Aorta (tissue), 5 donors: ENCODE results near the gene STK32A. TPM values are rescaled to one million over a fixed set of nuclear protein-coding genes. Genes with fewer than 3 reads are reported as not detected.
"Not testable (repeated sequence)": the region's sequence is repeated elsewhere in the genome, so short reads cannot be mapped to it uniquely, and the experiment has no call there.

Source experiments
- ATAC-seq: fragments of 200-7000 bp; cut with Tn5 transposase; one replicate; pipeline ENCODE4 v1.9.1; 2022; ENCODE audit warnings: moderate library complexity; ENCODE audit not compliant: low FRiP score
- DNase-seq, 2 donors: peaks; one replicate each; pipeline ENCODE4 v3.0.0-alpha.2; 2020
- H3K27ac ChIP-seq, 2 donors: one replicate each; pipeline ENCODE4 v1.5.1; 2013; ENCODE audit warnings: low read length in 2 of 2, mild to moderate bottlenecking in 2 of 2, moderate library complexity in 2 of 2, control low read depth in 1 of 2, inconsistent platforms in 1 of 2, low read depth in 1 of 2
- H3K27me3 ChIP-seq, 2 donors: one replicate each; pipeline ENCODE4 v1.6.1; 2013; ENCODE audit warnings: control low read depth in 1 of 2, low read length in 1 of 2, mild to moderate bottlenecking in 1 of 2, moderate library complexity in 1 of 2; ENCODE audit not compliant: insufficient read depth in 2 of 2, control insufficient read depth in 1 of 2
- H3K36me3 ChIP-seq, 2 donors: one replicate each; pipeline ENCODE4 v1.6.1; 2013; ENCODE audit warnings: control low read depth in 1 of 2, low read length in 1 of 2, mild to moderate bottlenecking in 1 of 2; ENCODE audit not compliant: insufficient read depth in 2 of 2, control insufficient read depth in 1 of 2
- H3K4me1 ChIP-seq, 2 donors: one replicate each; pipeline ENCODE4 v1.6.1; 2013; ENCODE audit warnings: low read length in 2 of 2, control low read depth in 1 of 2, mild to moderate bottlenecking in 1 of 2, moderate library complexity in 1 of 2; ENCODE audit not compliant: insufficient read depth in 2 of 2, control insufficient read depth in 1 of 2
- H3K4me3 ChIP-seq, 2 donors: one replicate each; pipeline ENCODE4 v1.5.1; 2013; ENCODE audit warnings: low read length in 2 of 2, control low read depth in 1 of 2, mild to moderate bottlenecking in 1 of 2
- H3K9me3 ChIP-seq: one replicate; pipeline ENCODE4 v1.6.1; 2013; ENCODE audit warnings: mild to moderate bottlenecking, low read length; ENCODE audit not compliant: control insufficient read depth
- WGBS, 2 donors: extraction: QIAGEN DNeasy Blood & Tissue Kit; methylation state at CpG; one replicate each; pipeline ENCODE4 v1.1.7; 2013; 5-methylcytosine and 5-hydroxymethylcytosine counted together
- intact Hi-C, 2 donors: fragments of 100-400 bp; cut with DNase I; formaldehyde crosslinking; loops; one replicate each; pipeline versions ENCODE4 v1.14.2 to v1.15.0; 2022
- polyA plus RNA-seq, 2 donors: library from polyadenylated mRNA; stranded (reverse); fragments of 200-250 nt; gene quantifications; one replicate each; pipeline ENCODE4 v1.2.3, GENCODE V29; 2013
- total RNA-seq, 2 donors: library from RNA; stranded (reverse); fragmentation: NEBNext Ultra II Directional; extraction: Animal tissue kit (Norgen Biotek cat#: 25700); gene quantifications; one replicate each; pipeline ENCODE4 v1.2.1, GENCODE V29; 2021
- donor health status: healthy with polysubstance abuse.
- donor health status: Bipolar disorder and iron deficiency.
- donor health status: DM: no; HTN: no; CAD: no.
- donor health status: DM: no; HTN: no; CAD: no.
- donor health status: DM: yes; HTN: yes; CAD: no.

The STK32A gene
- total and polyA plus RNA-seq, 4 donors, result 3.4 to 14.5 (median 5.5) TPM

DNA sequence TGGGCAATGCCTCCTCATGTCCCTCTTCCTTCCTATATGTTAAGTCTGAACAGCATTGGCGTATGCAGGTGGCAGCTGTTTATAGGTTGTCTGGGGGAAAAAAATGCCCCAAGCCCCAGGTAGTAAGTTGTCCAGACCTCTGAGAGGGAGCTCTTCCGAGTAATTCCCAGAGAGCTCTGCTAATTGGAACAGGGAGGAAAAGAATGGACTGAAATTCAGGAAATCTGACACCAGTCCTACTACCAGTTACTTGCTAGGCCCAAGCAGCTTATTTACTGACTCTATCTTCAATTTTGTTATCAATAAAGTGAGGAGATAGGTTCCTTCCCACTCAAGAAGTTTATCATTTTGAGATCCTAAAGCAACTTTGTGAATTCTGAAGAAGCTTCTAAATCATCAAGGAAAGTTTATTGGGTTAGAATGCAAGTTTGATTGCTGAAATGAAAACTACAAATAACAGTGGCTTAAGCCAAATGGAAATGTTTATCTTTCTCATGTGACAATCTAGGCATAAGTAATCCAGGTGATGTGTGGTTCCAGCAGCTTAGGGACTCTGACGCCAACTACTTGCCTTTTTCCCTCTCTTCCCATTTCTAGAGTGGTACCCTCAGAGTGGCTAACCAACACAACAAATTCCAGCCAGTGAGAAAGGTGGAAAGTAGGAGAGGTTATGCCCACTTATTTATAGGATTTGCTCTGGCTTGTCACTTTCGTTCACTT is 5.6 kb downstream of the STK32A start:
- no peaks in the 10 kb centered on the region for H3K36me3 ChIP-seq
- no peaks in the 10 kb centered on the region for H3K9me3 ChIP-seq
- no peak overlapping the region for H3K27ac ChIP-seq
- no peak for DNase-seq
- H3K4me3 ChIP-seq, result no peak overlapping the region
- intact Hi-C loops, result no loop called here
- no peaks in the 10 kb centered on the region for H3K27me3 ChIP-seq
- H3K4me1 ChIP-seq, result peaks cover 0 to 1% of the 10 kb centered on the region in 2 donors
- WGBS, 2 donors, result 95 to 96% methylated on average over 4 of the region's 4 CpGs
- no peak for ATAC-seq

GRCh38 chr5:147243238-147243637 is 8.4 kb downstream of the STK32A start:
- H3K4me1 ChIP-seq, intact Hi-C loops, H3K36me3 ChIP-seq, ATAC-seq, H3K27ac ChIP-seq, H3K4me3 ChIP-seq, H3K27me3 ChIP-seq, H3K9me3 ChIP-seq, DNase-seq: not testable (repeated sequence)
- WGBS, 2 donors, result 94 to 98% methylated on average over 2 to 6 of the region's 6 CpGs

GRCh38 chr5:147245381-147246165 is 10.7 kb downstream of the STK32A start:
- intact Hi-C loops, result no loop called here
- H3K4me1 ChIP-seq, result no peaks in the 10 kb centered on the region
- 36 to 47% methylated on average over 3 of the region's 3 CpGs for WGBS, 2 donors
- H3K9me3 ChIP-seq, result no peaks in the 10 kb centered on the region
- DNase-seq (no peak), ATAC-seq (peak; percentile 73)
- no peak overlapping the region for H3K27ac ChIP-seq
- H3K4me3 ChIP-seq, result no peak overlapping the region
- H3K36me3 ChIP-seq, result no peaks in the 10 kb centered on the region
- no peaks in the 10 kb centered on the region for H3K27me3 ChIP-seq

DNA sequence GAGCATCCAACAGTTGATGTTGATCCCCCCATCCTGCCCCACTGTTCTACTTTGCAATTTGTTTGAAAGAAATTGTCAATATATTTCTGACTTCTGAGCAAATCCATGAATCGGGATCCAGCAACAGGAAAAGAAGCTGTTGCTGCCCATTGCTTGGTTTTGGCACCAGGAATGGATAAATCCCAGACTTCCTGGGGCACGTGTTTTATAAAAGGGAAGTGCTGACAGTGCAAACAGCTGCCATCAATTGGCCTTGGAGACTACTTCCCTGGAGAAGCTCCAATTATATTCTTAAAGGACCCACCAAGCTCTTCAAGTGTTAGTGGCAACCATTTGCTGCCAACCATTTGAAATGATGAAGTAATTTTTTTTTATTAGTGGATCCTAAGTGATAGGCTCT is 13.7 kb downstream of the STK32A start:
- H3K27ac ChIP-seq, result no peak overlapping the region
- no peak for DNase-seq
- H3K9me3 ChIP-seq, result no peaks in the 10 kb centered on the region
- H3K36me3 ChIP-seq, result no peaks in the 10 kb centered on the region
- no peaks in the 10 kb centered on the region for H3K27me3 ChIP-seq
- intact Hi-C loops, result no loop called here
- H3K4me3 ChIP-seq, result no peak overlapping the region
- WGBS, 2 donors, result 42 to 52% methylated on average over 2 of the region's 2 CpGs
- H3K4me1 ChIP-seq, result no peaks in the 10 kb centered on the region
- no peak for ATAC-seq

DNA sequence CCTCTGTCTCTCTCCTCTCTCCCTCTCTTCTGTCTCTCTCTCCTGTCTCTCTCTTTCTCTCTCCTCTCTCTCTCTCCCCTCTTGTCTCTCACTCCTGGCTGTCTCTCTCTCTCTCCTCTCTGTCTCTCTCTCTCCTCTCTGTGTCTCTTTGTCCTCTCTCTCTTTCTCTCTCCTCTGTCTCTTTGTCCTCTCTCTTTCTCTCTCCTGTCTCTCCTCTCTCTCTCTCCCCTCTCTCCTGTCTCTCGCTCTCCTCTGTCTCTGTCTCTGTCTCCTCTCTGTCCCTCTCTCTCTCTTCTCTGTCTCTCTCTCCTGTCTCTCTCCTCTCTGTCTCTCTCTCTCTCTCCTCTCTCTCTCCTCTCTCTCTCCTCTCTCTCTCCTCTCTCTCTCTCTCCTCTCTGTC is 25.0 kb downstream of the STK32A start:
- WGBS, 2 donors, result 93 to 100% methylated on average over 1 of the region's 1 CpG
- H3K4me3 ChIP-seq, result no peak overlapping the region
- DNase-seq, result no peak

DNA sequence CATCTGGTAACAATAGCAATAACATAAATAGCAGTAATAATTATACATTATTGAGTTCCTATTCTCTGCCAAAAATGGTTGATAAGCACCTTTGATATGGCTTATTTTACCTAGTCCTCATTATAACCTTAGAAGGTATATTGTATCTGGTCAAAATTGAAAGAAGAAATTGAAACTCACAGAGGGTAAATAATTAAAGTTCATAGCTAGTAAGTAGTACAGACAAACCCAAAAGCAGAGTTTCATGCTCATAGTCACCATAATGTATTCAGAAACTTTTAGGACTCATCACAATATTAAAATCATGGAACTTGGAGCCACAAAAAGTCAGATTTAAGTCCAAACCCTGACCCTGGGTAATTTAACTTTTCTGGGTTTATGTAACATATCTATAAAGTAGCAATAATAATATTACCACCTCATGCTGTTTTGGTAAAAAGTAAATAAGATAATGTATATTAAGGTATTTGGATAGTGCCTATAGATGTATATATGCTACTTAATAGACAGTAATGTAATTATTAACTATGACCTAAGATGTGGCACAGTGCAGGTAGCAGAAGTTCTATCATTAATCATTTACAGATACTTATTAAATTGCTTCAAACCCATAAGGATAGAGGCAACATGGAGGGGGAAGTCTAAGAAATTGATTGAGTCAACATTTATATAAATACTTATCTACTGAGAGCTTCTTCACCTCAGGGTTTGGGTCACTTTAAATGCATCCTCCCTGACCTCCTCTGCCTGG is 32.4 kb downstream of the STK32A start:
- DNase-seq, result no peak
- H3K27ac ChIP-seq, result no peak overlapping the region
- H3K27me3 ChIP-seq, result no peaks in the 10 kb centered on the region
- no peaks in the 10 kb centered on the region for H3K4me1 ChIP-seq
- no peaks in the 10 kb centered on the region for H3K9me3 ChIP-seq
- H3K4me3 ChIP-seq, result no peak overlapping the region
- no peak for ATAC-seq
- intact Hi-C loops, result no loop called here
- no peaks in the 10 kb centered on the region for H3K36me3 ChIP-seq

More for the DNA sequence above, 25.0 kb downstream of the STK32A start:
- Histone ChIP-seq H3K27ac (no peak overlapping the region), H3K36me3 (no peaks in the 10 kb centered on the region), H3K4me1 (no peaks in the 10 kb centered on the region), H3K27me3 (no peaks in the 10 kb centered on the region), H3K9me3 (no peaks in the 10 kb centered on the region)
- no peak for ATAC-seq
- intact Hi-C loops, result no loop called here

DNA sequence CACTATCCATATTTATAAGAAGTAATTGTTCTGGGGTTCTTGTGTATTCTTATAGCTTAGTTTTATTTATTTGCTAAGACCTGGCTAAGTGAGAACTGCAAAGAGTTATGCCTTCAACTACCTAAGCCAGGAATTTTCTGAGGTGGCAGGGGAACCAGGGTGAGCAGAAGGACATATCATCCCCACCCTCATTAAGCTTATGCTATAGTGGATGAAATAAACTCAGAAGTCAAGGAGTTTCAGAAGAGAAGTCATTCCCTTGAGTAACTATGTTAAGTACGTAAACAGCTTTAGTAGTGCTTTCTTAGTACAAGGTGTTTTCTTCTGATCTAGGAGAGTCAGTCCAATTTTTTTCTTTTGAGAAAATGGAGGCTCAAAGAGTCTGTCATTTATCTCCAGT is 41.7 kb downstream of the STK32A start:
- Histone ChIP-seq H3K27me3 (no peaks in the 10 kb centered on the region), H3K36me3 (no peaks in the 10 kb centered on the region), H3K4me3 (no peak overlapping the region), H3K27ac (no peak overlapping the region), H3K4me1 (no peaks in the 10 kb centered on the region), H3K9me3 (no peaks in the 10 kb centered on the region)
- ATAC-seq, result no peak
- intact Hi-C loops, result no loop called here
- no peak for DNase-seq
- WGBS, 2 donors, result 95 to 96% methylated on average over 1 of the region's 1 CpG

GRCh38 chr5:147286296-147286695 is 51.5 kb downstream of the STK32A start:
- Histone ChIP-seq H3K36me3 (no peaks in the 10 kb centered on the region), H3K27me3 (no peaks in the 10 kb centered on the region), H3K4me1 (no peaks in the 10 kb centered on the region), H3K27ac (no peak overlapping the region), H3K4me3 (no peak overlapping the region), H3K9me3 (no peaks in the 10 kb centered on the region)
- DNase-seq (no peak), ATAC-seq (no peak)
- intact Hi-C loops, result no loop called here
- WGBS, 2 donors, result 13 to 19% methylated on average over 1 of the region's 1 CpG
